ENCODE results near the gene SCGB2A2. TPM values are rescaled to one million over a fixed set of nuclear protein-coding genes. Genes with fewer than 3 reads are reported as not detected.

Gene SCGB2A2
- not detected for polyA plus RNA-seq (ENCODE audit: insufficient read length in 3 of 3)

DNA sequence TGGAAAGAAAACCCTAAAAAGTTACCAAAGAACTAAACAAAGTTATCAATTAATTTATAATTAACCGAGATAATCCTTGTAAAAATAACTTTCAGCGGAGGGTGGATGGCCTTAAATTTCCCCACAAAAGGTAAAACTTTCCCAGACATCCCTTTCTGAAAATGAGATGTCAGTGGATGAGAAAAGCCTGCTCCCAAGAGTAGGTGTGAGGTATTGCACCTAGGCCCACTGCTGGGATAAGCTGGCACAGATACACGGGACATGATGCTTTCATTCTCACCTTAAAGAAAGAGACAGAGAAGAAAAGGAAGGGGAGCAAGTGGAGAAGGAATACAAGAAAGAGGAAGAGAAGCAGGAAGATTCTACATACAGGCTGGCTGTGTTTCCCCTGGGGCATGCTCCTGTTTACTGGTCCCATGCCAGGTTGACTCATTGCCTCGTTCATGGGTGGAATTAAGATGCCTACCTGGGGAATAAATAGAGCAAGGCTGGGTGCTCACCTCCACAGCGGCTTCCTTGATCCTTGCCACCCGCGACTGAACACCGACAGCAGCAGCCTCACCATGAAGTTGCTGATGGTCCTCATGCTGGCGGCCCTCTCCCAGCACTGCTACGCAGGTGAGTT lies at the start of gene SCGB2A2:
TSS of gene SCGB2A2 (plus strand) at position 505 of the 625 bp plus-strand sequence. CDS start at position 564, 59 bp downstream.
- DNase-seq (ENCODE audit: low read depth in 3 of 3, low spot score in 2 of 3) = no peak

DNA sequence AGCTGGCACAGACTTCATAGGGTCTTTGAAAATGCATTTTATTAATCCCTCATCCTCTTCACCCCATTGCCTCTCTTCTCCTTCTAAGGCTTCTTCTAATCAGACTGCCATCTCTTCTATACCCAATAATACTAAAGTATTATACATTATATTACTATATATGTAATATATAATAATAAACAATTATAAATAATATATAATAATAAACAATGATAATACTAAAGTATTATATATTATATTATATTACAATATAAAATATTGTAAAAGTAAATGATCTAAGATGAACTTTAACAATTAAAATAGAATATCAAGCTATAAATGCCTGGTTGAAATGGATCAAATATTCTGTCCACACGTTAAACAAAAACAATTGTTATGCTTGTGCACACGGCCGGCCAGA lies 48.5 kb upstream of the SCGB2A2 start:
- no peak for DNase-seq (ENCODE audit: low read depth in 3 of 3, low spot score in 2 of 3)

DNA sequence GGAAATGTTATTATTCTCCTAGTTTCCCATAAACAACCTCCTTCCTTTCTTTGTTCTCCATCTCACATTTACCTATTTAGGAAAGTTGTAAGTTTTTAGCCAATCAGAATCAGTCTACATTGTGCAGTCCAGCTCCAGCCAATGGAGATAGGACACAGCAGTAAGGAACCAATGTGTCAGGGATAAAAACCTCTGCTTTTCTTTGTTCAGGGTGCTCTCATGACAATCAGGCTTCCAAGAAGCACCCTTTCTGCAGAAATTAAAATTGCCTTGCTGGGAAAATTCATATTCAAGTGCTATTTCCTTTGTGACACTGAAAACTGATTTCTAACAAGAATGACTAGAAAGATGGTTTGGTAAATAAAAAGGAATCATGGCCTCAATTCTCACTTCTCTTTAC lies 46.9 kb upstream of the SCGB2A2 start:
- no peak for DNase-seq (ENCODE audit: low read depth in 3 of 3, low spot score in 2 of 3)

DNA sequence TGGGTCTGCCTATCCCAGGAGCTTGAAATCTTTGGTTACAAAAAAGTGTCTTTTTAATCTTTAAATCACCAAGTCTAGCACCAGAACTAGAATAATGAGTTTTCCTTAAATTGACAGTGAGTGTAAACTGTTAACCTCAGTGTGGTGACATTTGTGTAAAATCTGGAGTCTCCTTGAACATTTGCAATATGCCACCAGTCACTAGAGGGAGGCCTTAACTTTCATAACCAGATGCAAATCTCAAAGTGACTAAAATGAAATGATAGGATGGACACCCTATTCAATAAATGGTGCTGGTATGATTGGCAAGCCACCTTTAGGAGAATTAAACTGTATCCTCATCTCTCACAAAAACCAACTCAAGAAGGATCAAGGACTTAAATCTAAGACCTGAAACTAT lies 36.2 kb upstream of the SCGB2A2 start:
- DNase-seq (ENCODE audit: low read depth in 3 of 3, low spot score in 2 of 3) = no peak

DNA sequence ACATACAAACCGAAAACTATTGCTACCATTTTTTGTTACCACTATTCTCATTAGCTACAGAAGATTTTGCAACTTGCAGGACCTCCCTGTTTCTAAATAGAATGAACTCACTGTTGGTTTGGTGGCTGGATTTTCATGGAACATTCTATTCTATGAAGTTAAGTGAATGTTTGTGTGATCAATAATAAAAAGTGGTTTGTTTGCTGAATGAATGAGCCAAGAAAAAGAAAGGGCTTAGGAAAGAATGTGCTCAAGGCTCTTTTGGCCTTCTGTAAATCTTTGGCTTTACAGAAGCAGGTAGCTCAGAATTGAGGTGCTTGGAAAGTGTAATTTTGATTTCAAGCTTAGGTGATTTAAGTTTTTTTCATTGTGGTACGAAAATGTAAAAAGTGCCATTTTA lies 33.8 kb upstream of the SCGB2A2 start:
- DNase-seq (ENCODE audit: low read depth in 3 of 3, low spot score in 2 of 3) = no peak

DNA sequence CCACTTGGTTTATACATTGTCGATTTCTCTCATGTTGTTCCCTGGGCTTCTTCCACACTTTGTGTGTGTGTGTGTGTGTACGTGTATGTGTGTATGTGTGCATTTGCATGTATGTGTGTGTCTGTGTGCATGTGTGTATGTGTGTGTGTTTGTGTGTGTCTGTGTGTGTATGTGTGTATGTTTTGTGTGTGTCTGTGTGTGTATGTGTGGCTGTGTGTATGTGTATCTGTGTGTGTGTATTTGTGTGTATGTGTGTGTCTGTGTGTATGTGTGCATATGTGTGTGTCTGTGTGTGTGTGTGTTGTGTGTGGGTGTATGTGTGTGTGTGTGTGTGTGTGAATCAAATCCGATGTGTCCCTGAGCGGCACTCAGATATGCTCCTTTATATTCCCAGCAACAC lies 32.5 kb upstream of the SCGB2A2 start:
- no peak for DNase-seq (ENCODE audit: low read depth in 3 of 3, low spot score in 2 of 3)

DNA sequence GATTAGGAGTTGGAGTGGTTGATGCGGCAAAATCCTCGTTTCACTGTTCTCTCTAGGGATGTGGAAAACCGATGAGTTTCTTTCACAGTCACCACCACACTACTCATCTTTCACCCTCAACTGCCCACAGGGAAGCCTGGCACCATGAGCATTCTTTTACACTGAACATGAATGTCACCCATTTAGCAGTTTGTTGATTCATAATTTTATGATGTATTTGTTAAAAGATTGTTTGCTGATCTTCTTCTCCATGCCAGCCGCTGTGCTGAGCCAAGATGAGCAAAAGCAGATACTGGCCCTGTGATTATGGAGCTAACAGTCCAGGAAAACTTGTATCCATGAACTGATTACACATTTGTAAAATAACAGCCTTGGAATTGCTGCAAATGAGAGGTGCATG lies 31.8 kb upstream of the SCGB2A2 start:
- DNase-seq (ENCODE audit: low read depth in 3 of 3, low spot score in 2 of 3) = no peak

DNA sequence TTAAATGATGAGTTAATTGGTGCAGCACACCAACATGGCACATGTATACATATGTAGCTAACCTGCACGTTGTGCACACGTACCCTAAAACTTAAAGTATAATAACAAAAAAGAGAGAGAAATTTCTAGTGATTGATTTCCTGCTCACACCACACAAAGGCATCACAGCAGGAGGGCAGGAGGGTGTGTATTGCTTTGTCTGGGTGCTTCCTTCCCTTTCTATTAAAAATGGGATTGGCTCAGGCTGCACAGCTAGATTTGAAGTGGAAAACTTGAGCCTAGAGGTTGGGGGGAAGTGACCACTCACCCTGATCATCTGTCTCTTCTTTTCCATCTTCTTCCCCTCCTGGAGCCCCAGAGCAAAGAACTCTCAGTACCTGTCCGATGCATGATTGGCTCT lies 28.9 kb upstream of the SCGB2A2 start:
- DNase-seq (ENCODE audit: low read depth in 3 of 3, low spot score in 2 of 3) = no peak

DNA sequence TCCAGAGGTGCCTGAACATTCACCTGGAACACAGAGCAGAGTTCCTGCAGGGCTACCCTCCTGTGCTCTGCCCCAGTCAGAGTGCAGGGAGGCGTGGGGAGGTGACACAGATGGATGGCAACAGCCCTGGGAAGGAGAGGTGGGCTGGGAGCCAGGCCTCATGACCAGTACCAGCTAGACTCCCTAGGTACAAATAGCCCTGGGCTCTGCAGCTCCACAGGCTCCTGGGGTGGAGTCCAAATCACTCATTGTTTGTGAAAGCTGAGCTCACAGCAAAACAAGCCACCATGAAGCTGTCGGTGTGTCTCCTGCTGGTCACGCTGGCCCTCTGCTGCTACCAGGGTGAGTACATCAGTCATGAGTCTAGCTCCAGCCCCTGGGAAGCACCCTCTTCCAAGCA lies 27.9 kb upstream of the SCGB2A2 start, which contains the start of gene SCGB1D2:
TSS of gene SCGB1D2 (plus strand) at position 219 of the 400 bp plus-strand sequence. CDS start at position 288, 69 bp downstream.
- DNase-seq (ENCODE audit: low read depth in 3 of 3, low spot score in 2 of 3) = no peak

DNA sequence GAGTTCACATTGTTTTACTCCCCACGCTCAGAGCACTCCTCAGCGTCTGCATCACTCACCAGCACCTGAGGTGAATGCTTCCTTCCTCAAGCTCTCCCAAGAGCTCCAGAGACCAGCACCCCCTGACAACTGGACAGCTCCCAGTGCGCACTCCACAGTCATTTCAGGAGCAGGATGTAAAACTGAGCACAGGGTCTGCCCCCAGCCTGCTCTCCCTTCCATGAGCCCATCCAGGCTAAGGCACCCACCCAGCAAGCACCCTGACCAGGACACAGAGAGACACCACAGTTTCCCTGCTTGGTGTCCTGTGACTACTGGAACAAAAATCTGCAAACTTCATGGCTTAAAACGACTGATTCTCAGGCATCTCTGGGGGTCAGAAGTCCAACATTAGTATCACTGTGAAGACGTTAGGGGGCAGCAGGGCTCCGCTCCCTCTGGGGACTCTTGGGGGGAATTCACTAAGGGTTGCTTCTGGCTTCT lies 24.6 kb upstream of the SCGB2A2 start:
- peak; percentile 12 to 43 (median 31) for DNase-seq (ENCODE audit: low read depth in 3 of 3, low spot score in 2 of 3)

DNA sequence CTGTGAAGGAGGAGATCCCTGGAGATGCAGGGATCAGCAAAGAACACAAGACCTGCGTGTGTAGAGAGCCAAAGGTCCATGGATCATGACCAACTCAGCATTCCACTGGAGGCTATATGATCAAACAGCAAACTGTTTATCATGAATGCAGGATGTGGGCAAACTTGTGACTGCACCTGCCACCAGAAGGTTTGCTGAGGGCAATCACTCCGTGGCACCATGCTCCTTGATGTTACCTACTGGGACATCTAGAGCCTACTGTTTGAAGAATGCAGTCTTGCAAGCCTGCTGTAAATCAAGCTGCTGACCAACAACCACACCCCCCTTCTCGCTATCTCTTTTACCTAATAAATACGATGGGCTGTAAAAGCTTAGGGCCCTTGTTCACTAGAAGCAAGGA lies 18.3 kb upstream of the SCGB2A2 start:
- no peak for DNase-seq (ENCODE audit: low read depth in 3 of 3, low spot score in 2 of 3)

DNA sequence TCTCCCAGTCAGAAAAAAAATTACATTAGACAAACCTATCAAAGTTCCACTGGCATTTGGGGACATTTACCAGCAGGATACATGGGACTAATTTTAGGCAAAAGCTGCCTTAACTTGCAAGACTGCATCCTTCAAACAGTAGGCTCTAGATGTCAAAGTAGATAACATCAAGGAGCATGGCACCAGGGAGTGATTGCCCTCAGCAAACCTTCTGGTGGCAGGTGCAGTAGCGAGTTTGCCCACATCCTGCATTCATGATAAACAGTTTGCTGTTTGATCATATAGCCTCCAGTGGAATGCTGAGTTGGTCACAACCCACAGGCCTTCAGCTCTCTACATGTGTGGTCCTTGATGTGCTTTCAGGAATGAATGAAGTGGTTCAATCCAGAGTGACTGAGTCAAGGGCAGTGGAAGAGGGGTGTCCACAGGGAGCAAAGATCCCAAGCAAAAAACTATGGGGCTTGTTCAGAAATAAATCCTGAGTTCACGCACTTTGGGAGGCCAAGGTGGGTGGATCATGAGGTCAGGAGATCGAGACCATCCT lies 15.9 kb upstream of the SCGB2A2 start:
- DNase-seq (ENCODE audit: low read depth in 3 of 3, low spot score in 2 of 3) = no peak

DNA sequence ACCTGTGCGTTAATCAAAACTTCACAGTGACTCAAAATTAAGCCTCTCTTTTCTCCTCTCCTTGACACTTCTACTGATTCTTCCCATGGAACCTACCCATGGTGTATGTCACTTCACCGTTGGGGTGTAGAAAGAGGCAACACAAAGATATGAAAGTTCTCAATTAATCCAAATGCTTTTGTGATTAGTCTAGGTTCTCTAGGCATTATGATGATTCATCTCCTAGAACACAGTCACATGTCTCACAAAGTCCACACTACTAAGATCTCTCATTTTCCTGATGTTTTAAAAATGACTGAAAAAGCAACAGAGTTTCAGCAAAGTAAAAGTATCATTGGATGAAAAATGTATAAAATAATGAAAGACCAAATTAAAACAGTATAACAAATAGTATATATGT lies 13.7 kb upstream of the SCGB2A2 start:
- no peak for DNase-seq (ENCODE audit: low read depth in 3 of 3, low spot score in 2 of 3)

DNA sequence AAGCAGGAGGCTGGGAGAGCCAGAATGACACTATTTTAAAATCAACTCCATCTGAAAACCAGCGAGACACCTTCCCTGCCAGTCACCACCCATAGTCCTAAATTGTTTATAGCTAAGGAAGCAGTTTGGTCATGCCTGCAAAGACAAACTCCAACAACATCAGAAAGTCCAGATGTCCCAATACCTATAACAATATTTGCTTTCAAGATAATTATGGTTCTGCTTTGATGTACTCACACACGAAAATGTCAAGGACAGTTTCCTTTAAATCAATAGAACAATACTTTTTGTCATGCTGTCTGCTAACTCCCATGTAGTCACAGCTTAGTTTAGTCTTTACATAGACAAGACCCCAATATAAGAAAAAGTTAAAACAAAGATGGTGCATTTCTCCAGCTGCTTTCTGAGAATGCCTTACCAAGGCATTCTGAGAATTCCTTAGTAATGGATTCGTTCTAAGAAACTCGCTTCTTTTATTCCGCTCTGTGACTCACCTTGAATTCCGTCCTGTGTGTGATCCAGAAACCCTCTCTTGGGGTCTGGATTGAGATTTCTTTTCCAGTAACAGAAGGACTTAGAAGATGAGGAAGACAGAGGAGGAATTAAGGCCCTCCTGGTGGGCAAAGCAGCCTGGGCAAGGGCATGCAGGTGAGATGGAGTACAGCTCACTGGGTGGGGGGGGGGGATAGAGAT lies 9.6 kb upstream of the SCGB2A2 start:
- no peak for DNase-seq (ENCODE audit: low read depth in 3 of 3, low spot score in 2 of 3)

DNA sequence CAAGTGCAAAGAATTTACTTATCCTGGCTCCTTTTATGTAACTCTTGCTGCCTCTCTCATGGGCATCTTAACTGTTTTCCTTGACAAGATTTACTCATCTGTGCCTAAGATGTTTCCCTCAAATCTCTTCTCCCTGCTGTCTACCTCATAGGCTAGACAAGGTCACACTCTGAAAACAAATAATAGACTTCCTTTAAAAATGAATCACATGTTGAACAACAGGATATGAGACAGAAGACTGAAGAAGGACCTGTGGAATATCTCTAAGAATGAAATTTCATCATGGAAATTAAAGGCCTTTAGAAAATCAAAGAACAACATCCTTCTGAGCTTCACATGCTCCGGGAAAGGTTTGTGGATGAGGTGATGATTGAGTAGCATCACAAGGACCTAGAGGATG lies 6.0 kb upstream of the SCGB2A2 start:
- no peak for DNase-seq (ENCODE audit: low read depth in 3 of 3, low spot score in 2 of 3)

DNA sequence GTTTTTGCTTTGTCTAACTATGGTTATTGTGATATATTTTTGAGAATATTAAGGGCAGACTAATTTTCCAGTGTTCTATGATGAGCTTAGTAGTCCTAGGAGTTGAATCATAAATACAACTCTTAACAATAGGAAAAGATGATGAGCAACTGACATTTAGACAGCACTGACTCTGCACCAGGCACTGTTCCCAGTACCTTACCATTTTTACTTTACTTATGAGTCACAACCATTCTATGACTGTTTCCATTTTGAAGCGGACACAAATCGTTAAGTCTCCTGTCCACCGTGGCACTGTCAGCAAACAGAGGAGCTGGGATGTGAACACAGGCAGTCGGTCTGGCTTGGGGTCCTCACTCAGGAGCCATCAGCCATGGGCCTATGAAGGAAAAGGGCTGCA lies 3.4 kb upstream of the SCGB2A2 start:
- no peak for DNase-seq (ENCODE audit: low read depth in 3 of 3, low spot score in 2 of 3)

DNA sequence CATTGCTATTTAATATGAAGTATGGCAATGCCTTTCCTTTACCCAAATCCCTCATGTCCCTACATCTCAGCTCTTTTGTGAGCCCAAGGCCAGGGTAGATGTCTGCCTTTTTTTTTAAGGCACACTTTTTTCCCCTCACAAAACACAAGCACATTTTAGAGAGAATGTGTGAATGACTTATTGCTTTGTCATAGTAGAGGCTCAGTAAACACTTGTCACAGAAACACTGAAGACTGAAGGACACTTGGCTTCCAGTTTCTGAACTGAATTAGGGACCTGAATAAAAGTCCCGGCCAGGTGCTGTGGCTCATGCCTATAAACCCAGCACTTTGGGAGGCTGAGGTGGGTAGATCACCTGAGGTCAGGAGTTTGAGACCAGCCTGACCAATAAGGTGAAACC lies 2.9 kb upstream of the SCGB2A2 start:
- DNase-seq (ENCODE audit: low read depth in 3 of 3, low spot score in 2 of 3) = no peak

DNA sequence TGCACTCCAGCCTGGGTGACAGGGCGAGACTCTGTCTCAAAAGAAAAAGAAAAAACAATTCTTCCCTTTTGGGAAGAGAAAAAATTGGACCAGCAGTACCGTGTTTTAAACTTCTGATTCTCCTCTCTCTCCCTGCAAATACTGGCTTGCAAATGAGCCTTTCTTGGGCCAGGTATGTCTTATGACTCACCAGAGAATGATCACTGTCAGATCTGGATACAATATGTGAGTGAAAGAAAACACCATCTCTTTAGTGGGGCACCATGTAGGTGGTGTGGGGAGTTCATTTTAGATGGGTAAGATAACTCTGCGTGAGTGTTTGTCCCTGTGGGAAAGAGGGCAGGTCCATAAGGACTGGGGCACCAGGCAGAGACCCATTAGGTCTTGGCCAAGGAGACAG lies 2.4 kb upstream of the SCGB2A2 start:
- no peak for DNase-seq (ENCODE audit: low read depth in 3 of 3, low spot score in 2 of 3)

DNA sequence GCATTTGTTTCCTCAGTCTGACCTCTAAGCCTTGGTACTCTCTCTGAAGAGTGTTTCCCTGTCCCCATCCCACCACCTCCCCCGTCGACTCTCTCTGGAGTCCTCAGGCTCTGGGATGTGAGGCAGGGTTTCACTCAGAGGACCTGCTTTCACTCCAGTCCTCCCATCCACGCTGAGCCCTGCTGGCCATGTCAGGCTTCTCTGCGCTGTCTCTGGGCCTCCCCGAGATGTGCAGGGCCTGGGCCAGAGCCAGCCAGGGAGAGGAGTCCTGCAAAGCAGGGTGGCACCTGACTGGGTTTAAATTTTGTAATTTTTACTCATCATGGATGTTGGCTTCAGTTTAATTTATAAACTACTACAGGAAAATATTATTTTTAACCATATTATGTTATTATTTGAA lies 3.3 kb downstream of the SCGB2A2 start:
- DNase-seq (ENCODE audit: low read depth in 3 of 3, low spot score in 2 of 3) = no peak

DNA sequence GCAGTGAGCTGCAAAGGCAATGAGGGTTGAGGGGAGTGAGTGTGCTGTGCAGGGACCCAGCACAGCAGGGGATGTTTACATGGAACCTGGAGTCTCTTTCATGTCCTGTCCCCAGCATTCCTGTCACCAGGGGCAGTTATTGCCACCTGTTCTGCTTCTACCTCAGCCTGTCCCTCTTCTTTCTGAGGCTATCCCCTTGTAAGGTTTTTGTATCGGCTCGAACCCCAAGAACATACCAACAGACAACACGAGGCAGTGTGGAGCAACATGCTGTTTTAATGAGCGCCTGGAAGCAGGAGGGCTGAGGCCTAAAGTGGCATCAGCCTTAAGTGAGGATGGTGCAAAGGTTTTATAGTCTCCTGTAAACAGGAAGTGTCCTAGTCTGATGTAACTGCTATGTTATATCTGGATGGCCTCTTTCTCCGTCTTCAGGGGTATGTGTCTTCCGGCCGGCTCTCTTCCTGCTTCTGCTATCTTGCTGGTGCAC lies 3.9 kb downstream of the SCGB2A2 start:
- no peak for DNase-seq (ENCODE audit: low read depth in 3 of 3, low spot score in 2 of 3)

DNA sequence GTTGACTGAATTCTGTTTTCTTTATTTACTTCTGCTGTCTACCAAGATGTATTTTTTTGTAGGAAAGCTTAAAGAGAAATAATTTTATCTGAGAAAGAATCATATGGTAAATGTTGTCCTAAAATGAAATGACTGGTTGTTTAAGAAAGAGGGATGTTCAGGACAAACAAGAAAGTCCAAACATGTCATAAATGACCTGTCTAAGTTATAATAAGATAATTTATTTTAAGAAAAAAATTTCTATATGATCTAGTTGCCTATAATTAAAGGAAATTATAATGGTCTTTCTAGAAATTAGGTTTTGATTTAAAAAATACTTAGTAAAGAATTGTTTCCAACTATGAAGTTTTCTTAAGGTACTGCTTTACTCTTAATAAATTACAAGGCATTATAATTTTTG lies 10.5 kb downstream of the SCGB2A2 start:
- no peak for DNase-seq (ENCODE audit: low read depth in 3 of 3, low spot score in 2 of 3)

DNA sequence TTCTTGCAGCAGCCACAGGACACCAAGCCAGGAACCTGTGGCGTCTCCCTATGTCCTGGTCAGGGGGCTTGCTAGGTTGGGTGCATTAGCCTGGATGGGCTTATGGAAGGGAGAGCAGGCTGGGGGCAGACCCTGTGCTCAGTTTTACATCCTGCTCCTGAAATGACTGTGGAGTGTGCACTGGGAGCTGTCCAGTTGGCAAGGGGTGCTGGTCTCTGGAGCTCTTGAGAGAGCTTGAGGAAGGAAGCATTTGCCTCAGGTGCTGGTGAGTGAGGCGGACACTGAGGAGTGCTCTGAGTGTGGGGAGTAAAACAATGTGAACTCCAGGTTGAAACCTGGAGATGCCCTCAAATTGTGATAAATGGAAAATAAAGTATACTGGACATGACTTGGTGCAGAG lies 25.5 kb downstream of the SCGB2A2 start:
- peak; percentile 18 to 29 (median 23) for DNase-seq (ENCODE audit: low read depth in 3 of 3, low spot score in 2 of 3)
